IMR-90 (cell line): ENCODE measurements around the gene DCHS1. TPM values are rescaled to one million over a fixed set of nuclear protein-coding genes. Genes with fewer than 3 reads are reported as not detected.

Source experiments
- MAFK ChIP-seq: IDR thresholded peaks from 2 replicates; pipeline ENCODE4 v1.6.1; 2012; ENCODE audit warnings: low read depth, low read length, improper control_type of control experiment
- MAZ ChIP-seq: IDR thresholded peaks from 2 replicates; pipeline ENCODE4 v1.6.1; 2012; ENCODE audit warnings: low read depth, mild to moderate bottlenecking, low read length, improper control_type of control experiment, moderate library complexity, borderline replicate concordance
- MXI1 ChIP-seq: IDR thresholded peaks from 2 replicates; pipeline ENCODE4 v1.6.1; 2012; ENCODE audit warnings: low read depth, mild to moderate bottlenecking, low read length, moderate library complexity, borderline replicate concordance
- RFX5 ChIP-seq: IDR thresholded peaks from 2 replicates; pipeline ENCODE4 v1.8.0; 2012; ENCODE audit warnings: low read depth, mild to moderate bottlenecking, low read length, moderate library complexity
- polyA plus RNA-seq, 3 experiments: library from polyadenylated mRNA; depleted of rRNA; stranded (reverse); fragments of >200 nt; gene quantifications; 2 replicates each; pipeline ENCODE4 v1.2.3, GENCODE V29; 2012; ENCODE audit warnings: low replicate concordance in 1 of 3
- total RNA-seq: library from RNA; depleted of rRNA; stranded (reverse); fragments of >200 nt; gene quantifications from 2 replicates; pipeline ENCODE4 v1.2.3, GENCODE V29; 2012

Gene DCHS1
- total and polyA plus RNA-seq, 2 of the 4 experiments (the other 2 are of a cell fraction) = 1.4 to 3.3 TPM

- TF ChIP-seq MAFK (peak; percentile 38; the same call in 1 of the 2 replicates), MAZ (peak; percentile 62; the same call in 1 of the 2 replicates), RFX5 (0 out of 2 replicates have a peak, but pooled peaks have one; percentile 50), MXI1 (peak; percentile 95)
Observed at GRCh38 chr11:6682936-6683861, 27.6 kb upstream of the DCHS1 start, which contains the start of gene MRPL17 (continued).
